WTC11 (cell line): ENCODE results near the gene LGALS9. TPM values are rescaled to one million over a fixed set of nuclear protein-coding genes. Genes with fewer than 3 reads are reported as not detected.

Experiments used
- ATAC-seq: fragments of 200-7000 bp; cut with Tn5 transposase; 2 replicates; pipeline ENCODE4 v1.10.0; 2021; ENCODE audit warnings: mild to moderate bottlenecking, moderate library complexity
- CTCF ChIA-PET: fragments of 300-600 bp; sonication (Branson Sonifier 250); formaldehyde crosslinking; loops from one replicate; lab custom pipeline; 2021; ENCODE audit warnings: antibody characterized with exemption; lab: Charles Lee
- POLR2A ChIA-PET: fragments of 350-600 bp; sonication (Branson Sonifier 250); formaldehyde crosslinking; loops from one replicate; lab custom pipeline; 2021; ENCODE audit warnings: antibody characterized with exemption; lab: Charles Lee
- DNase-seq: peaks from one replicate; pipeline ENCODE4 v3.0.0; 2021; ENCODE audit warnings: low spot score
- H3K27ac Mint-ChIP-seq: 2 replicates; pipeline ENCODE4 v1.8.0; 2021; ENCODE audit warnings: mixed read lengths
- H3K27me3 Mint-ChIP-seq: 2 replicates; pipeline ENCODE4 v1.8.0; 2021; ENCODE audit warnings: low read depth, mild to moderate bottlenecking, moderate library complexity, mixed read lengths
- H3K36me3 Mint-ChIP-seq: 2 replicates; pipeline ENCODE4 v1.8.0; 2021; ENCODE audit warnings: mixed read lengths
- H3K4me1 Mint-ChIP-seq: 2 replicates; pipeline ENCODE4 v1.8.0; 2022; ENCODE audit warnings: mixed read lengths
- H3K4me3 Mint-ChIP-seq: 2 replicates; pipeline ENCODE4 v1.8.0; 2021; ENCODE audit warnings: mild to moderate bottlenecking, moderate library complexity, mixed read lengths
- H3K9me3 Mint-ChIP-seq: 2 replicates; pipeline ENCODE4 v1.8.0; 2021; ENCODE audit warnings: mixed read lengths
- AFF4 ChIP-seq: sonication (generic); formaldehyde crosslinking; IDR thresholded peaks from 2 replicates; pipeline ENCODE4 v1.8.1; 2023; ENCODE audit warnings: mild to moderate bottlenecking, missing genetic modification reagents, borderline replicate concordance
- ATF1 ChIP-seq: sonication (generic); formaldehyde crosslinking; IDR thresholded peaks from 2 replicates; pipeline ENCODE4 v1.8.1; 2023; ENCODE audit warnings: mild to moderate bottlenecking, moderate library complexity, missing genetic modification reagents
- CREB1 ChIP-seq: sonication (generic); formaldehyde crosslinking; IDR thresholded peaks from 2 replicates; pipeline ENCODE4 v1.8.0; 2023; ENCODE audit warnings: mild to moderate bottlenecking, missing genetic modification reagents
- ELF4 ChIP-seq: sonication (generic); formaldehyde crosslinking; IDR thresholded peaks from 2 replicates; pipeline ENCODE4 v1.8.1; 2022; ENCODE audit warnings: low read depth, mild to moderate bottlenecking, moderate library complexity, missing genetic modification reagents
- EMX1 ChIP-seq: fragments of 250-450 bp; sonication (Bioruptor Pico); IDR thresholded peaks from 2 replicates; pipeline ENCODE4 v1.8.0; 2021; ENCODE audit warnings: mild to moderate bottlenecking
- ETV6 ChIP-seq: sonication (generic); formaldehyde crosslinking; IDR thresholded peaks from 2 replicates; pipeline ENCODE4 v1.8.1; 2022; ENCODE audit warnings: mild to moderate bottlenecking, missing genetic modification reagents
- FOXJ3 ChIP-seq: sonication (generic); formaldehyde crosslinking; IDR thresholded peaks from 2 replicates; pipeline ENCODE4 v1.9.0; 2021; ENCODE audit warnings: missing genetic modification reagents, mild to moderate bottlenecking, borderline replicate concordance
- FOXP4 ChIP-seq: sonication (generic); formaldehyde crosslinking; IDR thresholded peaks from 2 replicates; pipeline ENCODE4 v1.8.0; 2022; ENCODE audit warnings: mild to moderate bottlenecking, missing genetic modification reagents
- GRHL2 ChIP-seq: fragments of 250-450 bp; sonication (Bioruptor Pico); IDR thresholded peaks from 2 replicates; pipeline ENCODE4 v1.8.0; 2022; ENCODE audit warnings: mild to moderate bottlenecking, moderate library complexity; ENCODE audit not compliant: insufficient replicate concordance, severe bottlenecking
- HMGA2 ChIP-seq: fragments of 250-450 bp; sonication (Bioruptor Pico); IDR thresholded peaks from 2 replicates; pipeline ENCODE4 v1.4.0; 2021; ENCODE audit warnings: mild to moderate bottlenecking, moderate library complexity
- IRF2 ChIP-seq: sonication (generic); formaldehyde crosslinking; IDR thresholded peaks from 2 replicates; pipeline ENCODE4 v1.8.0; 2022; ENCODE audit warnings: low read depth, missing genetic modification reagents, borderline replicate concordance
- NFATC4 ChIP-seq: fragments of 250-450 bp; sonication (Bioruptor Pico); IDR thresholded peaks from 2 replicates; pipeline ENCODE4 v1.9.0; 2021; ENCODE audit warnings: mild to moderate bottlenecking
- SMAD4 ChIP-seq: sonication (generic); formaldehyde crosslinking; IDR thresholded peaks from 2 replicates; pipeline ENCODE4 v1.8.0; 2022; ENCODE audit warnings: mild to moderate bottlenecking, missing genetic modification reagents
- ZNF121 ChIP-seq: sonication (generic); formaldehyde crosslinking; IDR thresholded peaks from 2 replicates; pipeline ENCODE4 v1.8.0; 2023; ENCODE audit warnings: missing genetic modification reagents
- ZNF423 ChIP-seq: fragments of 250-450 bp; sonication (Bioruptor Pico); IDR thresholded peaks from 2 replicates; pipeline ENCODE4 v2.1.2; 2022; ENCODE audit warnings: mild to moderate bottlenecking, moderate library complexity
- ZNF671 ChIP-seq: fragments of 250-450 bp; sonication (Bioruptor Pico); IDR thresholded peaks from 2 replicates; pipeline ENCODE4 v1.8.0; 2021; ENCODE audit warnings: mild to moderate bottlenecking
- total RNA-seq: library from RNA; stranded (reverse); gene quantifications from 3 replicates; pipeline ENCODE4 v1.2.3, GENCODE V29; 2021
- TF ChIP-seq, protein P1 (sequence below): sonication (generic); formaldehyde crosslinking; IDR thresholded peaks from 2 replicates; pipeline ENCODE4 v1.8.1; 2022; ENCODE audit warnings: missing genetic modification reagents, borderline replicate concordance
- TF ChIP-seq, protein P2 (sequence below): sonication (generic); formaldehyde crosslinking; IDR thresholded peaks from 2 replicates; pipeline ENCODE4 v1.8.0; 2023; ENCODE audit warnings: missing genetic modification reagents

LGALS9 gene
- total RNA-seq, 1 experiment from 2014 or later = 5.7 TPM

- no peaks in the 10 kb centered on the region for H3K27me3 Mint-ChIP-seq
- TF ChIP-seq ZNF671 (no peak), SMAD4 (no peak), ATF1 (CRISPR knock-in tag) (no peak), ELF4 (CRISPR knock-in tag) (no peak), FOXJ3 (CRISPR knock-in tag) (no peak), NFATC4 (CRISPR knock-in tag) (no peak), GRHL2 (CRISPR knock-in tag) (no peak), HMGA2 (no peak), IRF2 (CRISPR knock-in tag) (no peak), AFF4 (CRISPR knock-in tag) (no peak)
- TF ChIP-seq, protein P1, sequence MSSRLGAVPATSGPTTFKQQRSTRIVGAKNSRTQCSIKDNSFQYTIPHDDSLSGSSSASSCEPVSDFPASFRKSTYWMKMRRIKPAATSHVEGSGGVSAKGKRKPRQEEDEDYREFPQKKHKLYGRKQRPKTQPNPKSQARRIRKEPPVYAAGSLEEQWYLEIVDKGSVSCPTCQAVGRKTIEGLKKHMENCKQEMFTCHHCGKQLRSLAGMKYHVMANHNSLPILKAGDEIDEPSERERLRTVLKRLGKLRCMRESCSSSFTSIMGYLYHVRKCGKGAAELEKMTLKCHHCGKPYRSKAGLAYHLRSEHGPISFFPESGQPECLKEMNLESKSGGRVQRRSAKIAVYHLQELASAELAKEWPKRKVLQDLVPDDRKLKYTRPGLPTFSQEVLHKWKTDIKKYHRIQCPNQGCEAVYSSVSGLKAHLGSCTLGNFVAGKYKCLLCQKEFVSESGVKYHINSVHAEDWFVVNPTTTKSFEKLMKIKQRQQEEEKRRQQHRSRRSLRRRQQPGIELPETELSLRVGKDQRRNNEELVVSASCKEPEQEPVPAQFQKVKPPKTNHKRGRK = no peak
- TF ChIP-seq, protein P2, sequence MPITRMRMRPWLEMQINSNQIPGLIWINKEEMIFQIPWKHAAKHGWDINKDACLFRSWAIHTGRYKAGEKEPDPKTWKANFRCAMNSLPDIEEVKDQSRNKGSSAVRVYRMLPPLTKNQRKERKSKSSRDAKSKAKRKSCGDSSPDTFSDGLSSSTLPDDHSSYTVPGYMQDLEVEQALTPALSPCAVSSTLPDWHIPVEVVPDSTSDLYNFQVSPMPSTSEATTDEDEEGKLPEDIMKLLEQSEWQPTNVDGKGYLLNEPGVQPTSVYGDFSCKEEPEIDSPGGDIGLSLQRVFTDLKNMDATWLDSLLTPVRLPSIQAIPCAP (CRISPR knock-in tag) = no peak
- POLR2A ChIA-PET = no interaction called here
- H3K4me1 Mint-ChIP-seq = no peaks in the 10 kb centered on the region
- H3K4me3 Mint-ChIP-seq = no peak overlapping the region
- H3K9me3 Mint-ChIP-seq = no peaks in the 10 kb centered on the region
- no peak overlapping the region for H3K27ac Mint-ChIP-seq
- DNase-seq (no peak), ATAC-seq (no peak)
- CTCF ChIA-PET = interaction anchor here (1.1 to 2.2 kb wide), 4 partner anchors 10 to 215 kb away, joined by 3 to 17 read pairs (median 5); no protein-coding TSS in a partner anchor
- H3K36me3 Mint-ChIP-seq = no peaks in the 10 kb centered on the region
These were observed 33.6 kb downstream of the LGALS9 start for GRCh38 chr17:27664606-27664965.

- TF ChIP-seq EMX1 (no peak), FOXP4 (no peak), GRHL2 (CRISPR knock-in tag) (no peak), SMAD4 (no peak), ZNF121 (CRISPR knock-in tag) (no peak), CREB1 (CRISPR knock-in tag) (no peak), HMGA2 (no peak), ETV6 (CRISPR knock-in tag) (no peak), ZNF423 (no peak)
- TF ChIP-seq, protein P1 = no peak
- DNase-seq = no peak
- no peaks in the 10 kb centered on the region for H3K9me3 Mint-ChIP-seq
- H3K4me3 Mint-ChIP-seq = no peak overlapping the region
- CTCF ChIA-PET = interaction anchor here (1.0 to 1.9 kb wide), 3 partner anchors 11 to 91 kb away, joined by 3 to 7 read pairs (median 5); no protein-coding TSS in a partner anchor
- no peaks in the 10 kb centered on the region for H3K27me3 Mint-ChIP-seq
- H3K36me3 Mint-ChIP-seq = no peaks in the 10 kb centered on the region
- no peaks in the 10 kb centered on the region for H3K4me1 Mint-ChIP-seq
- no peak overlapping the region for H3K27ac Mint-ChIP-seq
- no peak for ATAC-seq
- POLR2A ChIA-PET = no interaction called here
These were observed 34.6 kb downstream of the LGALS9 start for GRCh38 chr17:27665549-27665948.
